ENCODE results near the gene AFDN.

Gene AFDN

DNA sequence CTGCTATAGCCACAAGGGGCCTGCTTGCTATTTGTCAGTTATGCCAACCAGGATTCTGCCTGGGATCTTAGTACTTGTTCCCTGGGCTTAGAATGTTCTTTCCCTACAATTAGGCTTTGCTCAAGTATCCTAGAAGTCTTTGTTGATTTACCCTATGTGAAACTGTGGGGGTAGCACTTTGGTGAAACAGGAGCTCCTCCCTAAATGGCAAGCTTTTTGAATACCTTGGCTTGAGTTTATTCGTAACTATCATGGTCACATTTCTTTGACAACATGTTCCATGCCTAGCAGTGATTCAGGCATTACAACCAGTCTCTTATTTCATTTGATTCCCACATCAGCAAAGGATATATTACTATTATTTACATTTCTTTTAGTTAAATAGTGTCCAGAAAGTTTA lies 21.2 kb downstream of the AFDN start:
- no peak overlapping the region for H3K9ac ChIP-seq (ENCODE audit: low read depth, low read length, poor library complexity, severe bottlenecking)
- no peaks in the 10 kb centered on the region for H3K36me3 ChIP-seq (ENCODE audit: insufficient read depth, low read length)
- no peaks in the 10 kb centered on the region for H3F3A ChIP-seq (ENCODE audit: low read depth)
- no peak for TF ChIP-seq EZH2phosphoT487 (IDR thresholded peaks at IDR 0.05; ENCODE audit: borderline replicate concordance)
- TF ChIP-seq, protein P1, sequence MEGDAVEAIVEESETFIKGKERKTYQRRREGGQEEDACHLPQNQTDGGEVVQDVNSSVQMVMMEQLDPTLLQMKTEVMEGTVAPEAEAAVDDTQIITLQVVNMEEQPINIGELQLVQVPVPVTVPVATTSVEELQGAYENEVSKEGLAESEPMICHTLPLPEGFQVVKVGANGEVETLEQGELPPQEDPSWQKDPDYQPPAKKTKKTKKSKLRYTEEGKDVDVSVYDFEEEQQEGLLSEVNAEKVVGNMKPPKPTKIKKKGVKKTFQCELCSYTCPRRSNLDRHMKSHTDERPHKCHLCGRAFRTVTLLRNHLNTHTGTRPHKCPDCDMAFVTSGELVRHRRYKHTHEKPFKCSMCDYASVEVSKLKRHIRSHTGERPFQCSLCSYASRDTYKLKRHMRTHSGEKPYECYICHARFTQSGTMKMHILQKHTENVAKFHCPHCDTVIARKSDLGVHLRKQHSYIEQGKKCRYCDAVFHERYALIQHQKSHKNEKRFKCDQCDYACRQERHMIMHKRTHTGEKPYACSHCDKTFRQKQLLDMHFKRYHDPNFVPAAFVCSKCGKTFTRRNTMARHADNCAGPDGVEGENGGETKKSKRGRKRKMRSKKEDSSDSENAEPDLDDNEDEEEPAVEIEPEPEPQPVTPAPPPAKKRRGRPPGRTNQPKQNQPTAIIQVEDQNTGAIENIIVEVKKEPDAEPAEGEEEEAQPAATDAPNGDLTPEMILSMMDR (conservative IDR thresholded peaks at IDR 0.05; ENCODE audit: low read length), result no peak
- no peak overlapping the region for H3K4me3 ChIP-seq (ENCODE audit: low read length, poor library complexity, severe bottlenecking)
- H3K4me1 ChIP-seq (ENCODE audit: insufficient read depth, low read length, poor library complexity, severe bottlenecking), result no peaks in the 10 kb centered on the region
- no peaks in the 10 kb centered on the region for H3K27me3 ChIP-seq (ENCODE audit: insufficient read depth, low read length, poor library complexity, severe bottlenecking)
- no peak overlapping the region for H2AFZ ChIP-seq (ENCODE audit: low read length)
- no peaks in the 10 kb centered on the region for H3K9me3 ChIP-seq (ENCODE audit: insufficient read depth, low read depth, low read length)
- H3K4me2 ChIP-seq (ENCODE audit: low read depth, low read length, poor library complexity, severe bottlenecking), result no peak overlapping the region
- H3K9me2 ChIP-seq (replicated peaks; ENCODE audit: low read depth, low read length), result no peaks in the 10 kb centered on the region
- no peaks in the 10 kb centered on the region for H3K79me2 ChIP-seq (ENCODE audit: insufficient read depth, low read length)
- H4K20me1 ChIP-seq (ENCODE audit: insufficient read depth, low read length, poor library complexity, severe bottlenecking), result no peaks in the 10 kb centered on the region

DNA sequence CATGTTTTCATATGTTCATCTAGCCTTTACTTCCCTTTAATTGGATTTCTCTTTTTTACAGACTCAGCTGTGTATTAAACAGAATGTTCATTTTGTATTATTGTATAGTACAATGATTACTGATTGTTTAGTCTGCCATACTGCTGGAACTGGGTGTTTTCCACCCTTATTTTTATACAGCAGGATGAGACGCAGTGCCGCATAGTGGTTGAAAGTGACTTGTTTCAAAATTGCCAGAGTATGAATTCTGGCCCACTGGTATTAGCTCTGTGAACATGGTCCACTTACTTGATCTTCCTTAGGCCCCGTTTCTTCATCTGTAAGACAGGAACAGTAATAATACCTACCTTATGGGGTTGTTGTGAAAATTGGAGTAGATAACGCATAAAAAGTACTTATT lies 22.1 kb downstream of the AFDN start:
- H3K4me3 ChIP-seq (ENCODE audit: low read length, poor library complexity, severe bottlenecking), result no peak overlapping the region
- H3K4me1 ChIP-seq (ENCODE audit: insufficient read depth, low read length, poor library complexity, severe bottlenecking), result no peaks in the 10 kb centered on the region
- H3K36me3 ChIP-seq (ENCODE audit: insufficient read depth, low read length), result no peaks in the 10 kb centered on the region
- H3K9me3 ChIP-seq (ENCODE audit: insufficient read depth, low read depth, low read length), result 0 out of 2 replicates have a peak, but pooled peaks cover 3% of the 10 kb centered on the region
- no peak overlapping the region for H3K9ac ChIP-seq (ENCODE audit: low read depth, low read length, poor library complexity, severe bottlenecking)
- no peaks in the 10 kb centered on the region for H4K20me1 ChIP-seq (ENCODE audit: insufficient read depth, low read length, poor library complexity, severe bottlenecking)
- H3K4me2 ChIP-seq (ENCODE audit: low read depth, low read length, poor library complexity, severe bottlenecking), result no peak overlapping the region
- H3F3A ChIP-seq (ENCODE audit: low read depth), result no peaks in the 10 kb centered on the region
- H3K79me2 ChIP-seq (ENCODE audit: insufficient read depth, low read length), result no peaks in the 10 kb centered on the region
- no peaks in the 10 kb centered on the region for H3K9me2 ChIP-seq (replicated peaks; ENCODE audit: low read depth, low read length)
- TF ChIP-seq EZH2phosphoT487 (IDR thresholded peaks at IDR 0.05; ENCODE audit: borderline replicate concordance), result no peak
- TF ChIP-seq, protein P1 (conservative IDR thresholded peaks at IDR 0.05; ENCODE audit: low read length), result no peak
- H3K27me3 ChIP-seq (ENCODE audit: insufficient read depth, low read length, poor library complexity, severe bottlenecking), result no peaks in the 10 kb centered on the region
- H2AFZ ChIP-seq (ENCODE audit: low read length), result no peak overlapping the region

DNA sequence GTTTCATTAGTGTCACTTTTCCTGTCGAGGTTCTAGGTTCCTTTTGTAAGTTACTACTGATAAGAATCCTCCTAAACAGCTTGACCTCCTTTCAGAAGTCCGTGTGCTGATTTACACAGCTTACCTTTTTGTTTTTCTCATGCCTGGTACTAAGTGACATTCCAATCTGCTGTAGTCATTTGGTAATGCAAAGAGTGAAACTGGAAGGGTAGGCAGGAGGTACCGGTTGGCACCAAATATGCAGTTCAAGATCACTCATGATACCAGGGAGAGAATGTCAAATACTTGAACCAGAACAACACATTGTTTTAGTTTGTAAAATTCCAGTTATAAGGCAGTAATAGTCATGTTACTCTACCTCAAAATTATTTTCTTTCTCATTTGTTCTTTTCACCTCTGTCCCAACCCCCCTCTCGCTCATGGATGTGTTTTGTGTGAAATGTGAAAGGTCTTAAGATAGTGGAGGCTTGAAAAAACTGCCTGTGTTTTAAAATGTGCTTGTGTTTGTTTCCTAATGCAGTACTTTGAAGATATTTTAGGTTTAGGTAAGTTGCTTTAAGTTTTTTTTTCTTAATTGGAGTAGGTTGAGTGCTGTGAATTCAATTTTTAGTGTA lies 23.2 kb downstream of the AFDN start:
- H3K4me2 ChIP-seq (ENCODE audit: low read depth, low read length, poor library complexity, severe bottlenecking), result no peak overlapping the region
- H3K9ac ChIP-seq (ENCODE audit: low read depth, low read length, poor library complexity, severe bottlenecking), result no peak overlapping the region
- no peak overlapping the region for H3K4me3 ChIP-seq (ENCODE audit: low read length, poor library complexity, severe bottlenecking)
- no peak overlapping the region for H2AFZ ChIP-seq (ENCODE audit: low read length)
- no peaks in the 10 kb centered on the region for H3F3A ChIP-seq (ENCODE audit: low read depth)
- no peaks in the 10 kb centered on the region for H3K36me3 ChIP-seq (ENCODE audit: insufficient read depth, low read length)
- TF ChIP-seq EZH2phosphoT487 (IDR thresholded peaks at IDR 0.05; ENCODE audit: borderline replicate concordance), result no peak
- TF ChIP-seq, protein P1 (conservative IDR thresholded peaks at IDR 0.05; ENCODE audit: low read length), result no peak
- no peaks in the 10 kb centered on the region for H3K9me2 ChIP-seq (replicated peaks; ENCODE audit: low read depth, low read length)
- H3K27me3 ChIP-seq (ENCODE audit: insufficient read depth, low read length, poor library complexity, severe bottlenecking), result no peaks in the 10 kb centered on the region
- 0 out of 2 replicates have a peak, but pooled peaks cover 3% of the 10 kb centered on the region for H3K9me3 ChIP-seq (ENCODE audit: insufficient read depth, low read depth, low read length)
- no peaks in the 10 kb centered on the region for H3K4me1 ChIP-seq (ENCODE audit: insufficient read depth, low read length, poor library complexity, severe bottlenecking)
- H4K20me1 ChIP-seq (ENCODE audit: insufficient read depth, low read length, poor library complexity, severe bottlenecking), result no peaks in the 10 kb centered on the region
- no peaks in the 10 kb centered on the region for H3K79me2 ChIP-seq (ENCODE audit: insufficient read depth, low read length)
